ENCODE results near the gene SMG6.
"Not testable (repeated sequence)": the region's sequence is repeated elsewhere in the genome, so short reads cannot be mapped to it uniquely, and the experiment has no call there.

Gene SMG6

DNA sequence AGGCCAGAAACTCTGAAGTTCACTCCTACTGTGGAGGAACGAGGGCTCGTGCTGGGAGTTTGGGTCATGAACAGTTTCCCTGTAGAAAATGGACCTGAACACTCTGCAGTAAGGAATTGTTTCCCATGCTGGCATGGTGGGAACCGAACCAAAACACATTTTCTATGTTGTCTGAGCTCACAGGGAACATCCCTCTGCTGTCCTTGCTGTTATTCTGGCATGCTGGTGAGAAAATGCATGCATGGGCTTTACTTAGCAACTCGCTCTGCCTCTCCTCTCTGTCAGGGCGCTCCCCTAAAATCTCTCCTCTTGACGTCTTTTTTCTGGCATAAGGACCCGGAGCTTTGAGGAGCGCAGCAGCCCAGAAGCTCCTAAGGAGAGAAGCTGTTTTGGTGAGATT is 283.9 kb downstream of the SMG6 start:
- DNase-seq = no peak

GRCh38 chr17:2018716-2019510 is 284.7 kb downstream of the SMG6 start:
- peak; percentile 68 for DNase-seq

- no peak for DNase-seq
Measured at GRCh38 chr17:2017274-2017941, 286.2 kb downstream of the SMG6 start.

DNA sequence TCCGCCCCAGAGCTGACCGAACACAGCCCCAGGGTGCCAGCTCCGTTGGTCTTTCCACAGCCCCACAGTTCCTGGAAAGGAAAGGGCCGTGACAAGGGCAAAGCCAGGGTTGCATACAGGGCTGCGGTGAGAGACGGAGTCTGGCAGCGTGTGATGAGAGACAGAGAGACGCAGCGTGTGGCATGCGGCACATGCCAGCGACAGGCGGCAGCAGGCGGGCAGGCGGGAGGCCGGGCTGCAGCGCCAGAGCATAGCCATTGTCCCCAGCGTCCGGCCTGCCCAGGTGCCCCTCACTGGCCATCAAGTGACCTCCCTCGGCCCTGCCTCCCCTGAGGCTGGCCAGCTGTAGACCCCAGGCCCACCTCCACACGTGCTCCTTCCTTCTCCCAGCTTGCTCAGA is 287.1 kb downstream of the SMG6 start:
- no peak for DNase-seq

- no peak for DNase-seq
Measured at GRCh38 chr17:2015314-2015713, 288.3 kb downstream of the SMG6 start.

- no peak for DNase-seq
Measured at GRCh38 chr17:2013994-2014317, 289.6 kb downstream of the SMG6 start.

DNA sequence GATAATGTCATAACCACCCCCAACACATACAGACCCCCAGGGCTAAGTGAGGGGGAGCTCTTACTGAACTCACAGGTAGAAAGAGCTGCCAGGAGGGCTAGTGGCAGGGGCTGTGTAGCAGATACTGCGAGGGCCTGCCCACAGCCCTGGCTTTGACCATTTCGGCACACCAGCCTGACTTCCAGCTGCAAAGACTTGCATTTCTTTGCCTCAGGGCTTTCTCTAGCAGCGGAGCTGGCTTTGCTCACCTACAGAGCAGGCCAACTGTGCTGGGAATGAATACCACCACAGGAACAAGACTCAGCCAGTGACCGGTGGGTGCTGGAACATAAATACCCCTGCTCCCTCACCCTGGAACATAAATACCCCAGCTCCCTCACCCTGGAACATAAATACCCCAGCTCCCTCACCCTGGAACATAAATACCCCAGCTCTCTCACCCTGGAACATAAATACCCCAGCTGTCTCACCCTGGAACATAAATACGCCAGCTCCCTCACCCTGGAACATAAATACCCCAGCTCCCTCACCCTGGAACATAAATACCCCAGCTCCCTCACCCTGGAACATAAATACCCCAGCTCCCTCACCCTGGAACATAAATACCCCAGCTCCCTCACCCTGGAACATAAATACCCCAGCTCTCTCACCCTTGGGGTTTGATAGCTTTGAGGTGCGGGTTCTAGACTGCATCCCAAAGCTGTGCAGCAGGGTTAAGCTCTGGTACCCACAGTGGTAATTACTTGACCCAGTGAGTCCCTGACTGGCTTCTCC is 290.2 kb downstream of the SMG6 start:
- DNase-seq = not testable (repeated sequence)

DNA sequence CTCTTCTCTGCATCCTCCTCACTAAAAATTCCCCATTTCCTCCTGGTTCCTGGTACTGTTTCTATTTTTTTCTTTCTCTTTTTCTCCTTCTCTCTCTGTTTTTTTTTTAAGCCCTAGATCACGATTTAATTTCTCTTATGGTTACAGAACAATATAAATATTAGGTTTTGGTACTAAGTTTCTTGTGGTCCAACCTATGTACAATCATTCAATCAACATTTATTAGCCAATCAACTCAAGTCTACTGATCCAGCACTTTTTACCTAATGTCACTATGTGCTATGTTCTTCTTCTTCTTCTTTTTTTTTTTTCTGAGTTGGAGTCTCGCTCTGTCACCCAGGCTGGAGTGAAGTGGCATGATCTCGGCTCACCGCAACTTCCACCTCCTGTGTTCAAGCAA is 291.1 kb downstream of the SMG6 start:
- no peak for DNase-seq

GRCh38 chr17:2011411-2012371 is 291.9 kb downstream of the SMG6 start:
- no peak for DNase-seq
